ENCODE measurements around the gene NRG2.

The NRG2 gene

GRCh38 chr5:139926797-139927503 is 116.1 kb downstream of the NRG2 start:
- no peak for DNase-seq

- no peak for DNase-seq
Measured at GRCh38 chr5:139925650-139926640, 117.2 kb downstream of the NRG2 start.

GRCh38 chr5:139925216-139925562 is 117.9 kb downstream of the NRG2 start:
- no peak for DNase-seq

GRCh38 chr5:139924294-139925215 is 118.5 kb downstream of the NRG2 start:
- no peak for DNase-seq

GRCh38 chr5:139919308-139919707 is 123.8 kb downstream of the NRG2 start:
- DNase-seq, result no peak

GRCh38 chr5:139915834-139916233 is 127.3 kb downstream of the NRG2 start:
- no peak for DNase-seq

GRCh38 chr5:139915266-139915665 is 127.8 kb downstream of the NRG2 start:
- DNase-seq, result no peak

- no peak for DNase-seq
Measured at GRCh38 chr5:139914218-139914807, 128.8 kb downstream of the NRG2 start.

GRCh38 chr5:139912804-139913203 is 130.3 kb downstream of the NRG2 start:
- no peak for DNase-seq

- DNase-seq, result no peak
Measured at GRCh38 chr5:139912158-139912557, 130.9 kb downstream of the NRG2 start.

- no peak for DNase-seq
Measured at GRCh38 chr5:139911425-139912120, 131.5 kb downstream of the NRG2 start.

GRCh38 chr5:139910901-139911300 is 132.2 kb downstream of the NRG2 start:
- DNase-seq, result no peak

GRCh38 chr5:139910036-139910435 is 133.1 kb downstream of the NRG2 start:
- no peak for DNase-seq

GRCh38 chr5:139908749-139909148 is 134.3 kb downstream of the NRG2 start:
- no peak for DNase-seq

- no peak for DNase-seq
Measured at GRCh38 chr5:139906661-139907060, 136.4 kb downstream of the NRG2 start.

GRCh38 chr5:139904816-139905661 is 138.1 kb downstream of the NRG2 start:
- no peak for DNase-seq

- no peak for DNase-seq
Measured at GRCh38 chr5:139904566-139904815, 138.6 kb downstream of the NRG2 start.

GRCh38 chr5:139903795-139904565 is 139.1 kb downstream of the NRG2 start:
- no peak for DNase-seq

GRCh38 chr5:139903450-139903794 is 139.7 kb downstream of the NRG2 start:
- no peak for DNase-seq

GRCh38 chr5:139901986-139902385 is 141.1 kb downstream of the NRG2 start:
- DNase-seq, result no peak

- DNase-seq, result no peak
Measured at GRCh38 chr5:139901251-139901575, 141.9 kb downstream of the NRG2 start.

All from activated CD4-positive, alpha-beta T cell treated with anti-CD3 and anti-CD28 coated beads, Interleukin-2, amount 50 U/mL, for 4 hours (primary cell).